ENCODE results near the gene WWOX.
"Not testable (repeated sequence)": the region's sequence is repeated elsewhere in the genome, so short reads cannot be mapped to it uniquely, and the experiment has no call there.

WWOX gene

GRCh38 chr16:78686601-78687000 lies 587.1 kb downstream of the WWOX start:
- no peak for DNase-seq (ENCODE audit: low read depth)

GRCh38 chr16:78689028-78689427 lies 589.6 kb downstream of the WWOX start:
- DNase-seq (ENCODE audit: low read depth), result no peak

GRCh38 chr16:78689536-78689935 lies 590.1 kb downstream of the WWOX start:
- no peak for DNase-seq (ENCODE audit: low read depth)

GRCh38 chr16:78690510-78690909 lies 591.1 kb downstream of the WWOX start:
- DNase-seq (ENCODE audit: low read depth), result no peak

GRCh38 chr16:78691746-78692145 lies 592.3 kb downstream of the WWOX start:
- not testable (repeated sequence) for DNase-seq (ENCODE audit: low read depth)

GRCh38 chr16:78693496-78693895 lies 594.0 kb downstream of the WWOX start:
- no peak for DNase-seq (ENCODE audit: low read depth)

GRCh38 chr16:78694414-78694813 lies 595.0 kb downstream of the WWOX start:
- DNase-seq (ENCODE audit: low read depth), result no peak

- no peak for DNase-seq (ENCODE audit: low read depth)
Observed at GRCh38 chr16:78695391-78695790, 595.9 kb downstream of the WWOX start.

- no peak for DNase-seq (ENCODE audit: low read depth)
Observed at GRCh38 chr16:78696797-78697196, 597.3 kb downstream of the WWOX start.

- DNase-seq (ENCODE audit: low read depth), result no peak
Observed at GRCh38 chr16:78697426-78697825, 598.0 kb downstream of the WWOX start.

GRCh38 chr16:78703936-78704335 lies 604.5 kb downstream of the WWOX start:
- no peak for DNase-seq (ENCODE audit: low read depth)

GRCh38 chr16:78704416-78704815 lies 605.0 kb downstream of the WWOX start:
- no peak for DNase-seq (ENCODE audit: low read depth)

GRCh38 chr16:78705694-78706093 lies 606.2 kb downstream of the WWOX start:
- DNase-seq (ENCODE audit: low read depth), result no peak

- DNase-seq (ENCODE audit: low read depth), result no peak
Observed at GRCh38 chr16:78706637-78707036, 607.2 kb downstream of the WWOX start.

- DNase-seq (ENCODE audit: low read depth), result no peak
Observed at GRCh38 chr16:78709137-78709884, 609.9 kb downstream of the WWOX start.

- DNase-seq (ENCODE audit: low read depth), result no peak
Observed at GRCh38 chr16:78715106-78715505, 615.7 kb downstream of the WWOX start.

GRCh38 chr16:78715673-78716072 lies 616.2 kb downstream of the WWOX start:
- no peak for DNase-seq (ENCODE audit: low read depth)

- no peak for DNase-seq (ENCODE audit: low read depth)
Observed at GRCh38 chr16:78718141-78718540, 618.7 kb downstream of the WWOX start.

- DNase-seq (ENCODE audit: low read depth), result no peak
Observed at GRCh38 chr16:78720416-78720815, 621.0 kb downstream of the WWOX start.

GRCh38 chr16:78727536-78727935 lies 628.1 kb downstream of the WWOX start:
- DNase-seq (ENCODE audit: low read depth), result no peak

GRCh38 chr16:78729687-78730086 lies 630.2 kb downstream of the WWOX start:
- no peak for DNase-seq (ENCODE audit: low read depth)

- DNase-seq (ENCODE audit: low read depth), result no peak
Observed at GRCh38 chr16:78731785-78732184, 632.3 kb downstream of the WWOX start.

GRCh38 chr16:78732696-78733095 lies 633.2 kb downstream of the WWOX start:
- no peak for DNase-seq (ENCODE audit: low read depth)

GRCh38 chr16:78735337-78735736 lies 635.9 kb downstream of the WWOX start:
- DNase-seq (ENCODE audit: low read depth), result no peak

Measured in activated T-helper 9 cell treated with anti-CD3 and anti-CD28 coated beads, Interleukin-2, amount 50 U/mL, for 16 hours (primary cell).